HFFc6 (cell line): ENCODE data around the gene NTNG2. TPM values are rescaled to one million over a fixed set of nuclear protein-coding genes. Genes with fewer than 3 reads are reported as not detected.

ENCODE experiments used
- DNase-seq: peaks from one replicate; pipeline ENCODE4 v3.0.0-alpha.2; 2018
- H3K27ac Mint-ChIP-seq: 2 replicates; pipeline ENCODE4 v1.8.0; 2020; ENCODE audit warnings: mild to moderate bottlenecking, mixed read lengths
- H3K27me3 Mint-ChIP-seq: 2 replicates; pipeline ENCODE4 v1.8.0; 2021; ENCODE audit warnings: mild to moderate bottlenecking, moderate library complexity, mixed read lengths; ENCODE audit not compliant: insufficient read depth
- H3K36me3 Mint-ChIP-seq: 2 replicates; pipeline ENCODE4 v1.8.0; 2021; ENCODE audit warnings: low read depth, mixed read lengths
- H3K4me1 Mint-ChIP-seq: 2 replicates; pipeline ENCODE4 v1.8.0; 2020; ENCODE audit warnings: low read depth, mixed read lengths
- H3K4me3 Mint-ChIP-seq: 2 replicates; pipeline ENCODE4 v1.8.0; 2020; ENCODE audit warnings: mild to moderate bottlenecking, moderate library complexity, mixed read lengths
- H3K9me3 Mint-ChIP-seq: 2 replicates; pipeline ENCODE4 v1.8.0; 2020; ENCODE audit warnings: mild to moderate bottlenecking, mixed read lengths
- CTCF ChIP-seq: fragments of 200-600 bp; sonication (generic); IDR thresholded peaks from 2 replicates; pipeline ENCODE4 v1.5.0; 2021; ENCODE audit warnings: antibody characterized with exemption, mild to moderate bottlenecking
- total RNA-seq, 6 experiments: library from RNA; stranded (reverse); fragmentation: NEBNext Ultra II Directional; extraction: Animal tissue kit (Norgen Biotek cat#: 25700); gene quantifications; 2 replicates in 1 of 6; 3 replicates in 5 of 6; pipeline ENCODE4 v1.2.3, GENCODE V29; 2021

Gene NTNG2
- total RNA-seq, 6 experiments from 2014 or later, result 0.41 to 0.82 (median 0.51) TPM

DNA sequence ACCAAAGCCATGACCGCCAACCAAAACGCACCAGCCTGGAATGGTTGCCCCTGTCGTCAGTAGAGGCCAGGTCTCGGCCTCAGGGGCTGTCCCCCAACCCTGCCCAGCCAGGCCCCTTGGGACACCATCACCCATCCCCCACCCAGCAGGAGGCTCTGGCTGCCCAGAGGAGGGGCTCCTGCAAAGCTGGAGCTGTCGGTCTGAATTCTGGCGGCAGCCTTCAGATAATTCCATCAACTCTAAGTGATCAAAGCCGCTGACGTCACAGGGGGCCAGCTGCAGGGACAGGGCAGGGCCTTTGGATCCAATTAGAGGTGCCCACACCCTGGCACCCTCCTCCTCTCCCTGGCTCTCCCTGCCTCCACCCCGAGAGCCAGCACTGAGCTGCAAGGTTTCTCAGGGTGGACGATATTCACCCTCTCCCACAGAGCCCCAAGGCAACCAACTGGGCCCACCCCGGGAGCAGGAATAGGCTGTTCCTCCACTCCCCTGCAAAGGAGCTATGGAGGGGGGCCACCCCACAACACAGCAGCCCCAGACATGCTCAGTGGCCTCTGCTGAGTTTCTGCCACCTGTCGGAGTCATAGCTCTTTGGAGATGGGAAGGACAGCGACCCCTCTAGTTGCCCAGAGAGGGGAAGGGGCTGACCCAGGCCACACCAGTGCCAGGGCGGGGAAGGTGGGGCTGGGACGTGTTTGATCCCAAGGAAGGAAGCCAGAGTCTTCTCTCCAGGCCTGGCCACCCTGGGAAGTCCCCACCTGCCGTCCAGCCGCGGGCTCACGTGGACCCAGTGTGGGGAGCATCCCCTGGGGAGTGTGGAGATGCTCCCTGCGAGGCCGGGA lies 78.4 kb downstream of the NTNG2 start:
- no peaks in the 10 kb centered on the region for H3K36me3 Mint-ChIP-seq
- TF ChIP-seq CTCF, result no peak
- H3K4me1 Mint-ChIP-seq, result peaks cover 6% of the 10 kb centered on the region; the same call in 1 of the 2 replicates
- peaks cover 43% of the 10 kb centered on the region for H3K27me3 Mint-ChIP-seq
- no peak overlapping the region for H3K27ac Mint-ChIP-seq
- no peak for DNase-seq
- H3K4me3 Mint-ChIP-seq, result no peak overlapping the region
- H3K9me3 Mint-ChIP-seq, result no peaks in the 10 kb centered on the region

DNA sequence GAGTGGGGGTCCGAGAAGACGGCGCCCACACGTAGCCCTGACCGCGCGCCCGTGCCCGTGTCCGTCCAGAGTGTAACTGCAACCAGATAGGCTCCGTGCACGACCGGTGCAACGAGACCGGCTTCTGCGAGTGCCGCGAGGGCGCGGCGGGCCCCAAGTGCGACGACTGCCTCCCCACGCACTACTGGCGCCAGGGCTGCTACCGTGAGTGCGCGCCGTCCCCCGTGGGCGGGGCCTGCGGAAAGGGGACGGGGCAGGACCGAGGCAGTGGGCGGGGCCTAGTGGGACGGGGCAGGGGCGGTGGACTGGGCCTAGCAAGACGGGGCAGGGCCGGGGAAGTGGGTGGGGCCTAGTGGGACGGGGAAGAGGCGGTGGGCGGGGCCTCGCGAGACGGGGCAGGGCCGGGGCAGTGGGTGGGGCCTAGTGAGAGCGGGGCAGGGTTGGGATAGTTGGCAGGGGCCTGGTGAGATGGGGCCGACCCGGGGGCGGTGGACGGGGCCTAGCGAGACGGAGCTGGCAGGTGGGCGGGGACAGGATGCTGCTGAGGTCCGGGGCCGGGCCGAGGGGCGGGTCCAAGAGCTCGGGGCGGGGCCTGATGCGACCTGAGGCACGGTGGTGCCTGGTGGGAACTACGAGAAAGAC lies 79.1 kb downstream of the NTNG2 start:
- TF ChIP-seq CTCF, result no peak
- Mint-ChIP-seq H3K36me3 (no peaks in the 10 kb centered on the region), H3K4me3 (peak overlapping the region; percentile 82), H3K4me1 (peaks cover 6% of the 10 kb centered on the region; the same call in 1 of the 2 replicates), H3K27me3 (peaks cover 40% of the 10 kb centered on the region), H3K9me3 (no peaks in the 10 kb centered on the region), H3K27ac (peak overlapping the region; percentile 24; the same call in 1 of the 2 replicates)
- peak; percentile 48 for DNase-seq

GRCh38 chr9:132241483-132241839 lies 79.6 kb downstream of the NTNG2 start:
- Mint-ChIP-seq H3K9me3 (no peaks in the 10 kb centered on the region), H3K27me3 (peaks cover 39% of the 10 kb centered on the region), H3K36me3 (no peaks in the 10 kb centered on the region), H3K4me3 (peak overlapping the region; percentile 82), H3K4me1 (peaks cover 6% of the 10 kb centered on the region; the same call in 1 of the 2 replicates), H3K27ac (peak overlapping the region; percentile 24; the same call in 1 of the 2 replicates)
- TF ChIP-seq CTCF, result no peak
- DNase-seq, result no peak

- DNase-seq, result no peak
- Mint-ChIP-seq H3K27me3 (peaks cover 36% of the 10 kb centered on the region), H3K36me3 (no peaks in the 10 kb centered on the region), H3K9me3 (no peaks in the 10 kb centered on the region), H3K4me1 (peaks cover 6% of the 10 kb centered on the region; the same call in 1 of the 2 replicates), H3K4me3 (peak overlapping the region; percentile 86), H3K27ac (0 out of 2 replicates have a peak overlapping the region, but pooled peaks have one; percentile 42)
- TF ChIP-seq CTCF, result no peak
Observed at GRCh38 chr9:132241840-132242620, 80.2 kb downstream of the NTNG2 start.

DNA sequence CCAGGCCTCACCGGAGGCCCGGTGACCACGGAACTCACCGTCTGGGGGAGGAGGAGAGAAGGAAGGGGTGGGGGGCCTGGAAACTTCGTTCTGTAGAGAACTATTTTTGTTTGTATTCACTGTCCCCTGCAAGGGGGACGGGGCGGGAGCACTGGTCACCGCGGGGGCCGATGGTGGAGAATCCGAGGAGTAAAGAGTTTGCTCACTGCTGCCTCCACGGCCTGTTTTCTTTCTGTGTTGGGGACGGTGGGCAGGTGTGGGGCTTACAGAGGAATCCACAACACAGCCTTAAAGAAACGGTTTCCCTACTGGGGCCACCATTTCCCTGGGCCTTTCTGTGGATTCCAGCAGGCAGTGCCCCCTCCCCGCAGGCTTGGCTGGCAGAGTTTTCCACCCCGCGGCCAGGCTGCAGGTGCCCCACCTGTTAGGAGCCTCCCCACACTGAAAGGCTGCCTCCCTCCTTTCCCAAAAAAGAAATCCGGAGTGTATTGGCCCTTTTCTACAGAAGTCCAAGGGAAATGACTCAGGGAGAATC lies 80.8 kb downstream of the NTNG2 start:
- H3K27ac Mint-ChIP-seq, result 0 out of 2 replicates have a peak overlapping the region, but pooled peaks have one; percentile 42

More for the DNA sequence above, 80.8 kb downstream of the NTNG2 start:
- no peak for TF ChIP-seq CTCF
- H3K4me3 Mint-ChIP-seq, result peak overlapping the region; percentile 86
- no peaks in the 10 kb centered on the region for H3K9me3 Mint-ChIP-seq
- DNase-seq, result no peak
- peaks cover 36% of the 10 kb centered on the region for H3K27me3 Mint-ChIP-seq
- H3K4me1 Mint-ChIP-seq, result peaks cover 6% of the 10 kb centered on the region; the same call in 1 of the 2 replicates
- H3K36me3 Mint-ChIP-seq, result no peaks in the 10 kb centered on the region
